NB4 (cell line): ENCODE data around the gene SEPTIN10.
A peak's percentile ranks its signal among the peaks of the same experiment; 100 is the strongest.
"Not testable (repeated sequence)": the region's sequence is repeated elsewhere in the genome, so short reads cannot be mapped to it uniquely, and the experiment has no call there.

Experiments
- DNase-seq: peaks from one replicate; pipeline ENCODE4 v3.0.0; 2010; ENCODE audit warnings: low read depth
- H3K4me3 ChIP-seq: one replicate; pipeline ENCODE4 v1.5.1; 2011; ENCODE audit warnings: mild to moderate bottlenecking, low read depth, low read length, moderate library complexity
- CTCF ChIP-seq: IDR thresholded peaks from one replicate; pipeline ENCODE4 v1.5.1; 2012; ENCODE audit warnings: low read depth, low read length
- MAX ChIP-seq: IDR thresholded peaks from 2 replicates; pipeline ENCODE4 v1.6.1; 2011; ENCODE audit warnings: low read depth, low read length
- MYC ChIP-seq: IDR thresholded peaks from 2 replicates; pipeline ENCODE4 v1.6.1; 2011; ENCODE audit warnings: low read depth, low read length
- POLR2A ChIP-seq: IDR thresholded peaks from 2 replicates; pipeline ENCODE4 v1.6.1; 2011; ENCODE audit warnings: mild to moderate bottlenecking; ENCODE audit not compliant: insufficient read length; ENCODE audit errors: extremely low read depth

SEPTIN10 gene

GRCh38 chr2:109645412-109646184 is 31.8 kb upstream of the SEPTIN10 start:
- H3K4me3 ChIP-seq: no peak overlapping the region
- no peak for DNase-seq
- TF ChIP-seq MYC (no peak), MAX (no peak), CTCF (no peak), POLR2A (no peak)

GRCh38 chr2:109644571-109645275 is 31.0 kb upstream of the SEPTIN10 start:
- DNase-seq: peak; percentile 35
- no peak for TF ChIP-seq POLR2A
- no peak for TF ChIP-seq MAX
- no peak for TF ChIP-seq MYC
- TF ChIP-seq CTCF: no peak
- no peak overlapping the region for H3K4me3 ChIP-seq

GRCh38 chr2:109640000-109640399 is 26.2 kb upstream of the SEPTIN10 start:
- not testable (repeated sequence) for DNase-seq, H3K4me3 ChIP-seq

GRCh38 chr2:109638795-109639194 is 25.0 kb upstream of the SEPTIN10 start:
- H3K4me3 ChIP-seq: no peak overlapping the region
- TF ChIP-seq MYC (no peak), CTCF (no peak)
- DNase-seq: no peak

- H3K4me3 ChIP-seq: no peak overlapping the region
- no peak for TF ChIP-seq MAX
- TF ChIP-seq CTCF: no peak
- no peak for TF ChIP-seq MYC
- no peak for TF ChIP-seq POLR2A
- peak; percentile 54 for DNase-seq
These were observed 24.2 kb upstream of the SEPTIN10 start for GRCh38 chr2:109637749-109638570.

- TF ChIP-seq CTCF (no peak), POLR2A (no peak), MYC (no peak), MAX (no peak)
- DNase-seq: peak; percentile 58
These were observed 22.6 kb upstream of the SEPTIN10 start for GRCh38 chr2:109636317-109636716.

More at GRCh38 chr2:109636317-109636716, 22.6 kb upstream of the SEPTIN10 start:
- no peak overlapping the region for H3K4me3 ChIP-seq
